Endodermal cell (in vitro differentiated cells): Measurements from ENCODE around the gene PRDM12. TPM values are rescaled to one million over a fixed set of nuclear protein-coding genes. Genes with fewer than 3 reads are reported as not detected.
A peak's percentile ranks its signal among the peaks of the same experiment; 100 is the strongest.

Experiments used
- DNase-seq: peaks from one replicate; pipeline ENCODE4 v3.0.0-alpha.2; 2017
- H3K27ac ChIP-seq: 2 replicates; pipeline ENCODE4 v1.5.1; 2013; ENCODE audit warnings: mild to moderate bottlenecking, low read depth, low read length, moderate library complexity
- H3K27me3 ChIP-seq: 2 replicates; pipeline ENCODE4 v1.6.1; 2013; ENCODE audit warnings: mild to moderate bottlenecking, low read length, moderate library complexity; ENCODE audit not compliant: insufficient read depth, control insufficient read depth, poor library complexity, severe bottlenecking
- H3K36me3 ChIP-seq: 2 replicates; pipeline ENCODE4 v1.7.0; 2013; ENCODE audit warnings: mild to moderate bottlenecking, low read length, moderate library complexity; ENCODE audit not compliant: control insufficient read depth, insufficient read depth
- H3K4me1 ChIP-seq: one replicate; pipeline ENCODE4 v1.7.0; 2013; ENCODE audit warnings: low read length; ENCODE audit not compliant: control insufficient read depth, insufficient read depth
- H3K4me3 ChIP-seq: 2 replicates; pipeline ENCODE4 v1.5.1; 2013; ENCODE audit warnings: mild to moderate bottlenecking, low read length, moderate library complexity
- H3K9ac ChIP-seq: 2 replicates; pipeline ENCODE4 v1.6.1; 2013; ENCODE audit warnings: mild to moderate bottlenecking, low read length, moderate library complexity; ENCODE audit not compliant: poor library complexity, severe bottlenecking; ENCODE audit errors: extremely low read depth
- H3K9me3 ChIP-seq: 2 replicates; pipeline ENCODE4 v1.6.1; 2013; ENCODE audit warnings: mild to moderate bottlenecking, low read length, moderate library complexity; ENCODE audit not compliant: control insufficient read depth
- H3K27ac Mint-ChIP-seq: 2 replicates; pipeline ENCODE4 v1.8.0; 2020; ENCODE audit warnings: mixed read lengths
- H3K27me3 Mint-ChIP-seq: 2 replicates; pipeline ENCODE4 v1.8.0; 2021; ENCODE audit warnings: mild to moderate bottlenecking, mixed read lengths; ENCODE audit not compliant: insufficient read depth
- H3K36me3 Mint-ChIP-seq: 2 replicates; pipeline ENCODE4 v1.8.0; 2020; ENCODE audit warnings: low read depth, mixed read lengths
- H3K4me1 Mint-ChIP-seq: 2 replicates; pipeline ENCODE4 v1.8.0; 2020; ENCODE audit warnings: mixed read lengths
- H3K4me3 Mint-ChIP-seq: 2 replicates; pipeline ENCODE4 v1.8.0; 2020; ENCODE audit warnings: mild to moderate bottlenecking, moderate library complexity, mixed read lengths
- H3K9me3 Mint-ChIP-seq: 2 replicates; pipeline ENCODE4 v1.8.0; 2020; ENCODE audit warnings: mild to moderate bottlenecking, mixed read lengths
- CTCF ChIP-seq: fragments of 200-600 bp; sonication (generic); conservative IDR thresholded peaks from 2 replicates; pipeline ENCODE4 v1.5.0; 2021; ENCODE audit warnings: antibody characterized with exemption, mild to moderate bottlenecking
- WGBS, 2 experiments: methylation state at CpG; one replicate each; pipeline versions ENCODE4 v1.1.5 to v1.1.7; 2013; ENCODE audit warnings: missing lambda C conversion rate in 2 of 2, mixed read lengths in 1 of 2; ENCODE audit not compliant: insufficient coverage in 1 of 2, insufficient read length in 1 of 2; 5-methylcytosine and 5-hydroxymethylcytosine counted together
- total RNA-seq, 2 donors: library from RNA; stranded (reverse); fragmentation: NEBNext Ultra II Directional in 1 of 2; extraction: Animal tissue kit (Norgen Biotek cat#: 25700) in 1 of 2; gene quantifications; 2 replicates in 1 of 2; 3 replicates in 1 of 2; pipeline ENCODE4 v1.2.1, GENCODE V29; 2021

The PRDM12 gene
- total RNA-seq, 2 donors from 2014 or later = not detected

GRCh38 chr9:130712564-130713285 lies 48.3 kb downstream of the PRDM12 start:
- H3K27me3 Mint-ChIP-seq = no peaks in the 10 kb centered on the region
- H3K4me3 ChIP-seq = peak overlapping the region; percentile 89
- no peaks in the 10 kb centered on the region for H3K9me3 Mint-ChIP-seq
- H3K36me3 Mint-ChIP-seq = no peaks in the 10 kb centered on the region
- H3K4me1 ChIP-seq = no peaks in the 10 kb centered on the region
- no peaks in the 10 kb centered on the region for H3K36me3 ChIP-seq
- H3K27ac Mint-ChIP-seq = peak overlapping the region; percentile 88
- H3K9ac ChIP-seq = peak overlapping the region; percentile 84
- H3K27me3 ChIP-seq = no peaks in the 10 kb centered on the region
- H3K4me1 Mint-ChIP-seq = peaks cover 23% of the 10 kb centered on the region
- peak overlapping the region; percentile 96 for H3K27ac ChIP-seq
- H3K9me3 ChIP-seq = no peaks in the 10 kb centered on the region
- DNase-seq = peak; percentile 100
- WGBS, 2 experiments = 0% methylated on average over 37 to 68 of the region's 68 CpGs
- no peak for TF ChIP-seq CTCF
- H3K4me3 Mint-ChIP-seq = peak overlapping the region; percentile 92

GRCh38 chr9:130713286-130713960 lies 49.0 kb downstream of the PRDM12 start:
- DNase-seq = peak; percentile 66
- H3K4me1 ChIP-seq = no peaks in the 10 kb centered on the region
- H3K9me3 Mint-ChIP-seq = no peaks in the 10 kb centered on the region
- H3K27ac Mint-ChIP-seq = peak overlapping the region; percentile 88
- no peak for TF ChIP-seq CTCF
- H3K4me3 Mint-ChIP-seq = peak overlapping the region; percentile 92
- peak overlapping the region; percentile 89 for H3K4me3 ChIP-seq
- H3K27me3 ChIP-seq = no peaks in the 10 kb centered on the region
- no peaks in the 10 kb centered on the region for H3K9me3 ChIP-seq
- WGBS, 2 experiments = 0 to 1% methylated on average over 11 to 37 of the region's 37 CpGs
- H3K9ac ChIP-seq = peak overlapping the region; percentile 84
- no peaks in the 10 kb centered on the region for H3K36me3 ChIP-seq
- H3K4me1 Mint-ChIP-seq = peaks cover 25% of the 10 kb centered on the region
- no peaks in the 10 kb centered on the region for H3K27me3 Mint-ChIP-seq
- peak overlapping the region; percentile 96 for H3K27ac ChIP-seq
- no peaks in the 10 kb centered on the region for H3K36me3 Mint-ChIP-seq

- Mint-ChIP-seq H3K4me3 (peak overlapping the region; percentile 92), H3K27ac (no peak overlapping the region), H3K9me3 (no peaks in the 10 kb centered on the region), H3K4me1 (peaks cover 30% of the 10 kb centered on the region), H3K36me3 (no peaks in the 10 kb centered on the region), H3K27me3 (no peaks in the 10 kb centered on the region)
- peak overlapping the region; percentile 89 for H3K4me3 ChIP-seq
- peak overlapping the region; percentile 84 for H3K9ac ChIP-seq
- no peaks in the 10 kb centered on the region for H3K4me1 ChIP-seq
- H3K9me3 ChIP-seq = no peaks in the 10 kb centered on the region
- no peaks in the 10 kb centered on the region for H3K27me3 ChIP-seq
- no peak for TF ChIP-seq CTCF
- H3K36me3 ChIP-seq = no peaks in the 10 kb centered on the region
- no peak overlapping the region for H3K27ac ChIP-seq
- no peak for DNase-seq
- WGBS, 2 experiments = 53 to 65% methylated on average over 7 of the region's 7 CpGs
These were observed 50.3 kb downstream of the PRDM12 start for GRCh38 chr9:130714586-130715110.
